ENCODE data around the gene AOX1. TPM values are rescaled to one million over a fixed set of nuclear protein-coding genes. Genes with fewer than 3 reads are reported as not detected.

The AOX1 gene
- total and polyA plus RNA-seq, 8 donors: 17.8 to 181 (median 120) TPM

GRCh38 chr2:200655918-200656580, 70.2 kb downstream of the AOX1 start:
- Histone ChIP-seq H3K4me1 (peaks cover 21 to 51% (median 27%) of the 10 kb centered on the region in 3 donors), H3K27ac (no peak overlapping the region), H3K27me3 (no peaks in the 10 kb centered on the region), H3K36me3 (peaks cover 0 to 5% (median 2%) of the 10 kb centered on the region in 3 donors), H3K9me3 (no peaks in the 10 kb centered on the region), H3K4me3 (no peak overlapping the region)
- 41 to 48% methylated on average over 3 of the region's 3 CpGs for WGBS, 2 donors
- TF ChIP-seq CTCF (IDR thresholded peaks at IDR 0.05): no peak
- peak in 2 of 4 donors; percentile 17 to 26 for ATAC-seq
- intact Hi-C loops (cut with DNase I): loop anchor here in 1 of 3 donors (10.0 kb wide), 1 partner anchor 61 kb away; no protein-coding TSS in a partner anchor
- no peak for FAIRE-seq
- no peak for DNase-seq

GRCh38 chr2:200658278-200658864, 72.6 kb downstream of the AOX1 start:
- intact Hi-C loops (cut with DNase I): loop anchor here in 1 of 3 donors (10.0 kb wide), 1 partner anchor 64 kb away; no protein-coding TSS in a partner anchor
- no peak for TF ChIP-seq CTCF (IDR thresholded peaks at IDR 0.05)
- peak; percentile 56 to 77 (median 72) for ATAC-seq
- Histone ChIP-seq H3K4me3 (no peak overlapping the region), H3K27ac (peak overlapping the region in 2 of 4 donors; percentile 34 to 79), H3K4me1 (peaks cover 17 to 39% (median 21%) of the 10 kb centered on the region in 3 donors), H3K36me3 (peaks cover 0 to 5% (median 0%) of the 10 kb centered on the region in 3 donors), H3K9me3 (no peaks in the 10 kb centered on the region), H3K27me3 (no peaks in the 10 kb centered on the region)
- FAIRE-seq: no peak
- WGBS, 2 donors: 32 to 38% methylated on average over 5 of the region's 5 CpGs
- DNase-seq: peak in 2 of 6 donors; percentile 27 to 42

- WGBS, 2 donors: 41 to 59% methylated on average over 4 of the region's 4 CpGs
- TF ChIP-seq CTCF (IDR thresholded peaks at IDR 0.05): no peak
- Histone ChIP-seq H3K36me3 (peaks cover 0 to 5% (median 0%) of the 10 kb centered on the region in 3 donors), H3K27ac (no peak overlapping the region), H3K4me1 (peaks cover 17 to 35% (median 21%) of the 10 kb centered on the region in 3 donors), H3K9me3 (no peaks in the 10 kb centered on the region), H3K27me3 (no peaks in the 10 kb centered on the region), H3K4me3 (no peak overlapping the region)
- intact Hi-C loops (cut with DNase I): loop anchor here in 1 of 3 donors (10.0 kb wide), 1 partner anchor 65 kb away; no protein-coding TSS in a partner anchor
- FAIRE-seq (no peak), ATAC-seq (peak in 1 of 4 donors; percentile 29), DNase-seq (no peak)
These were observed 73.6 kb downstream of the AOX1 start for GRCh38 chr2:200659410-200659809.

- no peak overlapping the region for H3K27ac ChIP-seq
- FAIRE-seq (no peak), ATAC-seq (no peak), DNase-seq (no peak)
- H3K4me1 ChIP-seq: peaks cover 17 to 23% (median 17%) of the 10 kb centered on the region in 3 donors
- intact Hi-C loops (cut with DNase I): no loop called here
- H3K9me3 ChIP-seq: no peaks in the 10 kb centered on the region
- H3K27me3 ChIP-seq: no peaks in the 10 kb centered on the region
- H3K36me3 ChIP-seq: peaks cover 0 to 12% (median 0%) of the 10 kb centered on the region in 3 donors
- no peak overlapping the region for H3K4me3 ChIP-seq
- no peak for TF ChIP-seq CTCF (IDR thresholded peaks at IDR 0.05)
- 45 to 56% methylated on average over 1 of the region's 1 CpG for WGBS, 2 donors
These were observed 75.7 kb downstream of the AOX1 start for GRCh38 chr2:200661477-200661876.

Data from pancreas (tissue), 10 donors.